HUES6 (cell line): ENCODE results near the gene STIM1.
"Not testable (repeated sequence)": the region's sequence is repeated elsewhere in the genome, so short reads cannot be mapped to it uniquely, and the experiment has no call there.

Experiments used
- H3K27ac ChIP-seq: 2 replicates; pipeline ENCODE4 v1.7.0; 2013; ENCODE audit warnings: low read depth, mild to moderate bottlenecking, low read length, inconsistent platforms
- H3K27me3 ChIP-seq: 2 replicates; pipeline ENCODE4 v1.6.1; 2013; ENCODE audit warnings: low read length; ENCODE audit not compliant: control insufficient read depth, insufficient read depth
- H3K36me3 ChIP-seq: 2 replicates; pipeline ENCODE4 v1.6.1; 2013; ENCODE audit warnings: low read length; ENCODE audit not compliant: control insufficient read depth, insufficient read depth
- H3K4me1 ChIP-seq: 2 replicates; pipeline ENCODE4 v1.6.1; 2013; ENCODE audit warnings: low read length; ENCODE audit not compliant: control insufficient read depth, insufficient read depth
- H3K4me3 ChIP-seq: 2 replicates; pipeline ENCODE4 v1.5.1; 2013; ENCODE audit warnings: low read depth, low read length
- H3K9ac ChIP-seq: one replicate; pipeline ENCODE4 v1.6.1; 2013; ENCODE audit warnings: mild to moderate bottlenecking, low read length
- H3K9me3 ChIP-seq: 2 replicates; pipeline ENCODE4 v1.6.1; 2013; ENCODE audit warnings: low read depth, low read length; ENCODE audit not compliant: control insufficient read depth, insufficient read depth

The STIM1 gene

DNA sequence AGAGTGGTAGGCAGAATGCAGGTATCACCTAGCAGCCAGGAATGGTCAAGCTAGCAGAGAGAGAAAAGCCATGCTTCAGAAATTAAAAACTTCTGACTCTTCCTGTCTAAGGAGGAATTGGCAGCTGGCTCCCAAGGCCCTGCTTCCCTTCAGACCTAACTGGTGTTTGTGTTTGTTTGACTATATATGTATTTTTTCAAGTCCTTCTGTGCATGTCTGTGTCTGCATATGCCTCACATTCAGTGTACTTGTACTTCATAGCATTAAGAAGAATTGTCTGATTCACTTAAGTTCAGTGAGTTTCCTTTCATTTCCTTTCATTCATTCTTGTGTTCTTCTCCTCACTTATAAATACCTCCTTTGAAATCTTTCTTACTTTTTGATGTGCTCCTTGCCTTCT lies 130.2 kb downstream of the STIM1 start:
- Histone ChIP-seq H3K4me3 (no peak overlapping the region), H3K9me3 (no peaks in the 10 kb centered on the region), H3K36me3 (no peaks in the 10 kb centered on the region), H3K4me1 (no peaks in the 10 kb centered on the region), H3K27ac (no peak overlapping the region), H3K27me3 (no peaks in the 10 kb centered on the region), H3K9ac (no peak overlapping the region)

DNA sequence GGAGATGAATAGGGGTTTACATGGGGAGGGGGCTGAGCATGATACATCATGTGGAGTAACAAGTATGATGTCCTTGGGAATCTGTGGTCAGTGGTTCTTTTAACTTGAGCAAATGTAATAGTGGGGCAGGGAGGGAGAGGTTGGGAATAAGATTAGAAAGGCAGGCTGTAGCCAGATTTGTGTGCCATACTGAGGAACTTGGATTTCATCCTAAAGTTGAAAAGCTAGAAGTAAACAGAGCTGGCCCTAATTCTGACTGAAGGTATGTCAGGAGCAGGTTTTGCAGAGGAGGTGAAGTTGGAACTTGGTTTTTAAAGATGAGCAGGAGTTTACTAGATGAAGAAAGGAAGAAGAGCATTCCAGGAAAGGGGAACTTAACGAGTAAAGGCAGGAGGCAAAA lies 130.8 kb downstream of the STIM1 start:
- H3K4me3 ChIP-seq, result no peak overlapping the region
- H3K27ac ChIP-seq, result no peak overlapping the region
- no peaks in the 10 kb centered on the region for H3K36me3 ChIP-seq
- H3K9me3 ChIP-seq, result no peaks in the 10 kb centered on the region
- no peak overlapping the region for H3K9ac ChIP-seq
- no peaks in the 10 kb centered on the region for H3K4me1 ChIP-seq
- no peaks in the 10 kb centered on the region for H3K27me3 ChIP-seq

DNA sequence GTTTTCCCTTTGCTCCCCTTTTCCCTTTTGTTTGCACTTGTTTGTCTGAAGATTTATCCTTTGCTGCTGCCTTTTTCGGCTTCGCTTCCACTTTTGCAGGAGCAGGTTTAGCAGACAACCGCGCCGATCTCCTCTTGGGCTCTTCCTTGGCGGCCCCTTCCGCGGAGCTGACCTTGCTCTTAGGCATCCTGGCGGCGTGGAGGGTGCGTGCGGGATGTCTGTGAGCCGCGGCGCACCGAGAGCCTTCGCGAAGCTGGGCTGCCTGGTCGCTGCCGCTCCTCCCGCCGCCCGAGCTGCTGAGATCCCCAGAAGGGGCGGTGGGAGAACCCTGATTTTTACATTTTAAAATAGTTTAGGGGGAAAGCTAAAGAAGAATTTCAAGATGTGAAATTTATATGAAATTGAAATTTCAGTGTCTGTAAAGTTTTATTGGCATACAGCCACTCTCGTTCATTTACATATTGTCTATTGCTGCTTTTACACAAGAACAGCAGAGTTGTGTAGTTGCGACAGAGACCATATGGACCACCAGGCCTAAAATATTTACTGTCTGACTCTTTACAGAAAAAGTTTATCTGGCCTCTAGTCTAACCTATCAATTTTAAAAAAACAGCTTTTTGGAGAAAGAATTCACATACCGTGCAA lies 133.9 kb downstream of the STIM1 start:
- no peak overlapping the region for H3K9ac ChIP-seq
- H3K27ac ChIP-seq, result no peak overlapping the region
- H3K4me3 ChIP-seq, result no peak overlapping the region; the same call in 1 of the 2 replicates
- H3K4me1 ChIP-seq, result no peaks in the 10 kb centered on the region
- H3K9me3 ChIP-seq, result peaks cover 8% of the 10 kb centered on the region; the same call in 1 of the 2 replicates
- no peaks in the 10 kb centered on the region for H3K36me3 ChIP-seq
- no peaks in the 10 kb centered on the region for H3K27me3 ChIP-seq

DNA sequence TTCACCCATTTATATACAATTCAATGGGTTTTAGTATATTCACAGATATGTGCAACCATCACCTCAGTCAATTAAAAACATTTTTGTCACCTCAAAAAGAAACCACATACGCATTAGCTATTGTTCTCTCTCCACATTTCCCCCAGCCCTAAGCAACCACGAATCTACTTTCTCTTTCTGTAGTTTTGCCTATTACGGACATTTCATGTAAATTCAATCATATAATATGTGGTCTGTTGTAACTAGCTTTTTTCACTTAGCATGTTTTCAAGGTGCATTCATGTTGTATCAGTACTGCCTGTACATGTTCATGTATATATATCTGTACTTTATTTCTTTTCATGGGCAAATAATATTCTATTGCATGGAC lies 134.4 kb downstream of the STIM1 start:
- H3K9me3 ChIP-seq, result peaks cover 12% of the 10 kb centered on the region; the same call in 1 of the 2 replicates
- H3K36me3 ChIP-seq, result no peaks in the 10 kb centered on the region
- no peaks in the 10 kb centered on the region for H3K27me3 ChIP-seq
- no peak overlapping the region for H3K9ac ChIP-seq
- no peak overlapping the region for H3K27ac ChIP-seq
- H3K4me3 ChIP-seq, result no peak overlapping the region
- H3K4me1 ChIP-seq, result no peaks in the 10 kb centered on the region

DNA sequence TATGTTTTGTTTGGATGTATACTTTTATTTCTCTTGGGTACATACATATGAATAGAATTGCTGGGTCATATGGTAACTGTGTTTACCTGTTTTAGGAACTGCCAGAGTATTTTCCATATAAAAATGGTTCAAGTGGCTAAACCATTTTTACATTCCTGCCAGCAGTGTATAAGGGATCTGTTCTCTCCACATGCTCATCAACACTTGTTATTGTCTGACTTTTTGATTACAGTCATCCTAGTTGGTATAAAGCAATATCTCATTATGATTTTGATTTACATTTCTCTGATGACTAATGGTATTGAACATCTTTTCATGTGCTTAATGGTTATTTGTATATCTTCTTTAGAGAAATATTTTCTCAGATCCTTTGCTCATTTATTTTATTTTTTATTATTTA lies 134.9 kb downstream of the STIM1 start:
- Histone ChIP-seq H3K9ac (no peak overlapping the region), H3K4me1 (no peaks in the 10 kb centered on the region), H3K4me3 (no peak overlapping the region), H3K27me3 (no peaks in the 10 kb centered on the region), H3K36me3 (no peaks in the 10 kb centered on the region), H3K27ac (no peak overlapping the region), H3K9me3 (peaks cover 15% of the 10 kb centered on the region; the same call in 1 of the 2 replicates)

DNA sequence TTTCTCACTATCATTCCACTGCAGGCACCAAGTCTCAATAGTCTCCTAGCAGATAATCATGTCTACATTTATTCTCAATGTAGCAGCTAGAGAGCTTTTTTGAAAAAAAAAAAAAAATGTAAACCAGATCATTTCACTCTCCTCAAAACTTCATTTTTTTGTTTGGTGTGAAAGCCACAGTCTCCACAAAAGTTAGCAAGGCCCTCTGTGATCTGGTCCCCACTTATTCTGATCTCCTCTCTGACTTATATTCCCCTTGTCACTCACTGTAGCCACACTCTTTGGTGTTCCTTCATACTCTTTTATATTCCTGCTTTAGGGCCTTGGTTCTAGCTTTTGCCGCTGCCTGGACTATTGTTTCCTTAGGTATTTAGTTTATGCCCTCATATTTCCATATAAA lies 137.5 kb downstream of the STIM1 start:
- H3K27me3 ChIP-seq, result no peaks in the 10 kb centered on the region
- no peaks in the 10 kb centered on the region for H3K4me1 ChIP-seq
- H3K36me3 ChIP-seq, result no peaks in the 10 kb centered on the region
- no peak overlapping the region for H3K9ac ChIP-seq
- no peak overlapping the region for H3K27ac ChIP-seq
- peaks cover 22% of the 10 kb centered on the region; the same call in 1 of the 2 replicates for H3K9me3 ChIP-seq
- no peak overlapping the region for H3K4me3 ChIP-seq

DNA sequence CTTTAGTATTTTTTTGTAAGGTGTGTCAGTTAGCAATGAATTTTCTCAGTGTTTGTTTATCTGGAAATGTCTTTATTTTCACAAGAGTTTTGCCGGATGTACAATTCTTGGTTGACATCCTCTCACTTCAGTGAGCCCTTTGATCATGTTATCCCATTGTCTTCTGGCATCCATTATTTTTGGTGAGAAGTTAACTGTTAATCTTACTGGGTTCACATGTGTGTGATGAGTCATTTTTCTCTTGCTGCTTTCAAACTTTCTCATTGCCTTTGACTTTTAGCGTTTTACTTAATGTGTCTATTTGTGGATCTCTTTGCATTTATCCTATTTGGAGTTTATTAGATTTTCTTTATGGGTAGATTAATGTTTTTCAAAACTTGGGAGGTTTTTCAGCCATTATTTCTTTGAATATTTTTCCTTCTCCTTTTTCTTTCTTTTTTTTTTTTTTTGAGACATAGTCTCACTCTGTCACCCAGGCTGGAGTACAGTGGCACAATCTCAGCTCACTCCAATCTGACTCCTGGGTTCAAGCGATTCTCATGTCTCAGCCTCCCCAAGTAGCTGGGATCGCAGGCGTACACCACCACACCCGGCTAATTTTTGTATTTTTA lies 138.7 kb downstream of the STIM1 start:
- Histone ChIP-seq H3K36me3 (no peaks in the 10 kb centered on the region), H3K9me3 (peaks cover 31% of the 10 kb centered on the region), H3K4me3 (no peak overlapping the region), H3K4me1 (no peaks in the 10 kb centered on the region), H3K9ac (no peak overlapping the region), H3K27me3 (no peaks in the 10 kb centered on the region), H3K27ac (no peak overlapping the region)

DNA sequence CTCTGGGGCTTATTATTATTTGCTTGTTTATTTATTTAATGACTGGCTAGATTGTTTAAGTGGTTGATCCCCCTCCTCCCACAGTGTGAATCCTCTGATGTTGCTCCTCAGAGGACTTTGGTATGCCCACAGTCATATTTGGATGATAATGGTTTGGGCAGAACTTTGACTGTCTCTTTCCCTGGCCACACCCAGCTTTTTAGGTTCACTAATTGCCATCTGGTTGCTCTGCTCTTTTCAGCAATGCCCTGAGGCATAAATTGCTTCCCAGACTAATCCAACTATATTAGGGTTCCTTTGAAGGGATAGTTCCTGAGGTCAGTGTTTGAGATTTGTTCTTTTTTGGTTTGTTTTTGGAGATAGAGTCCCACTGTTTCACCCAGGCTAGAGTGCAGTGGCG lies 139.8 kb downstream of the STIM1 start:
- peaks cover 37% of the 10 kb centered on the region for H3K9me3 ChIP-seq
- H3K4me1 ChIP-seq, result no peaks in the 10 kb centered on the region
- H3K36me3 ChIP-seq, result no peaks in the 10 kb centered on the region
- H3K4me3 ChIP-seq, result no peak overlapping the region
- no peak overlapping the region for H3K9ac ChIP-seq
- H3K27me3 ChIP-seq, result no peaks in the 10 kb centered on the region
- H3K27ac ChIP-seq, result no peak overlapping the region

DNA sequence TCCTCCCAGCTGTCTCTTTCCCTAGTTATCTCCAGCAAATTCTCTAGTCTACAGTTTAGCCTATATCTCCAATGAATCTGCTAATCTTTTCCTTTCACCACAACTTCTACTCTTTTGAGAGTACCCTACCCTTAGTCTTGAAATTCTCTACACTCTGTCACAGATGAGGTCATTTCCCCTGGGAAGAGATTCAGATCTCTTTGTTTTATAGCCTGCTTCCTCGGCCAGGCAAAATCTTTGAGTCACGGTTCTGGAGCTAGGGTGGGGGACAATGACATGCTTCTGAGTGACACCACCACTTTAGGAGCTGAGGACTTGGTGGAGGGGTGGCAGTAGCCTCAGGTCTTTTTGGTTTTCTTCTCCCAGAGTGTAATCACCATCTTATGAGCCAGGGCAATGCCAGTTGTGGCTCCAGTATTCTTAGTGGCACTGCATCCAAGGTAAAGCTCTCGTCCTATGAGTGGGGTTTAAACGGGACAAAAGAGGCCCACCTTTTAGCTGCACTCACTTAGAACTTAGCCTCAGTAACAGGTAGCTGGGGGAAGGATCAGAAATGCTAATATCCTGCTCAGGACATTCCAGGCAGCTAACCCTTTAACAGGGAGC lies 140.6 kb downstream of the STIM1 start:
- Histone ChIP-seq H3K27me3 (no peaks in the 10 kb centered on the region), H3K27ac (no peak overlapping the region), H3K9ac (no peak overlapping the region), H3K4me1 (no peaks in the 10 kb centered on the region), H3K9me3 (peaks cover 37% of the 10 kb centered on the region), H3K36me3 (no peaks in the 10 kb centered on the region), H3K4me3 (no peak overlapping the region)

DNA sequence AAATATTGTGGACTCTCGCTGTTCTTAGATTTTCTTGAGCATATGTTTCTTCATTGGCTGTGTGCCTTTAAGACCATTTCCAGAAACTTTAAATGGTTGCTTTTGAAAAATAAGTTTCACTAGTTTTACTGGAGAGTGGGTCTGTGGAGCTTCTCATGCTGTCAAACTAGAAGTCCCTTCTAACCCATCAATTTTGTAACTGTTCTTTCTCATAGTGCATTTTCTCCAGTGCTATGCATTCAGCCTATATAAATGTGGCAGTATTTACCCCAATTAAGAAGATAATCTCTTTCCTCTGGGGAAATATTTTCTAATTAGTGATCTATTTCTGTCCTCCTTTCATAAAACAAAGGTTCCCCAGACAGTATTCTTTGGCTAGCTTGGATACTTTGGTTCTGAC lies 141.2 kb downstream of the STIM1 start:
- Histone ChIP-seq H3K27ac (no peak overlapping the region), H3K9ac (no peak overlapping the region)

DNA sequence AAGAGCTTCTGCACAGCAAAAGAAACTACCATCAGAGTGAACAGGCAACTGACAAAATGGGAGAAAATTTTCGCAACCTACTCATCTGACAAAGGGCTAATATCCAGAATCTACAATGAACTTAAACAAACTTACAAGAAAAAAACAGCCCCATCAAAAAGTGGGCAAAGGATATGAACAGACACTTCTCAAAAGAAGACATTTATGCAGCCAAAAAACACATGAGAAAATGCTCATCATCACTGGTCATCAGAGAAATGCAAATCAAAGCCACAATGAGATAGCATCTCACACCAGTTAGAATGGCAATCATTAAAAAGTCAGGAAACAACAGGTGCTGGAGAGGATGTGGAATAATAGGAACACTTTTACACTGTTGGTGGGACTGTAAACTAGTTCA lies 149.3 kb downstream of the STIM1 start:
- not testable (repeated sequence) for H3K4me1 ChIP-seq, H3K27ac ChIP-seq, H3K27me3 ChIP-seq, H3K36me3 ChIP-seq, H3K9ac ChIP-seq, H3K9me3 ChIP-seq, H3K4me3 ChIP-seq

More for the DNA sequence above, 141.2 kb downstream of the STIM1 start:
- no peaks in the 10 kb centered on the region for H3K36me3 ChIP-seq
- H3K27me3 ChIP-seq, result no peaks in the 10 kb centered on the region
- no peak overlapping the region for H3K4me3 ChIP-seq
- no peaks in the 10 kb centered on the region for H3K4me1 ChIP-seq
- peaks cover 37% of the 10 kb centered on the region for H3K9me3 ChIP-seq
